B cell (primary cell): Measurements from ENCODE around the gene TMEM9. TPM values are rescaled to one million over a fixed set of nuclear protein-coding genes. Genes with fewer than 3 reads are reported as not detected.

Experiments
- ATAC-seq: fragments of 200-7000 bp; cut with Tn5 transposase; one replicate; pipeline ENCODE4 v1.10.0; 2021; ENCODE audit warnings: low read depth, mild to moderate bottlenecking, moderate number of reproducible peaks, moderate library complexity
- CTCF ChIA-PET: fragments of 350-600 bp; sonication (Branson Sonifier 250); formaldehyde crosslinking; loops from one replicate; lab custom pipeline; 2021; ENCODE audit warnings: antibody characterized with exemption, inconsistent platforms; lab: Charles Lee
- POLR2A ChIA-PET: fragments of 350-600 bp; sonication (Branson Sonifier 250); formaldehyde crosslinking; loops from one replicate; lab custom pipeline; 2021; ENCODE audit warnings: antibody characterized with exemption; lab: Charles Lee
- DNase-seq: peaks from one replicate; pipeline ENCODE4 v3.0.0; 2013
- H2AFZ ChIP-seq: 2 replicates; pipeline ENCODE4 v1.6.1; 2012; ENCODE audit warnings: mild to moderate bottlenecking, low read depth, low read length; ENCODE audit not compliant: insufficient read depth, poor library complexity, severe bottlenecking
- H3K27ac ChIP-seq, 2 donors: 1 replicate in 1 of 2; 2 replicates in 1 of 2; pipeline ENCODE4 v1.5.1; 2012 to 2013; ENCODE audit warnings: low read length in 2 of 2, mild to moderate bottlenecking in 2 of 2, moderate library complexity in 1 of 2
- H3K27me3 ChIP-seq, 4 experiments: fragments of 200-600 bp in 1 of 4; sonication (generic) in 1 of 4; replicated peaks in 1 of 4; 1 replicate in 2 of 4; 2 replicates in 2 of 4; pipeline versions ENCODE4 v1.6.1 to v1.7.0; 2013 to 2016; ENCODE audit warnings: low read length in 3 of 4, mild to moderate bottlenecking in 2 of 4, mixed read lengths in 1 of 4, moderate library complexity in 1 of 4; ENCODE audit not compliant: insufficient read depth in 4 of 4, control insufficient read depth in 3 of 4; ENCODE audit errors: control extremely low read depth in 1 of 4
- H3K36me3 ChIP-seq, 2 experiments: replicated peaks in 1 of 2; 1 replicate in 1 of 2; 2 replicates in 1 of 2; pipeline versions ENCODE4 v1.6.1 to v1.7.1; 2013; ENCODE audit warnings: low read length in 1 of 2; ENCODE audit not compliant: insufficient read depth in 2 of 2, control insufficient read depth in 1 of 2; ENCODE audit errors: control extremely low read depth in 1 of 2, extremely low read depth in 1 of 2
- H3K4me1 ChIP-seq, 2 donors: fragments of 200-600 bp in 1 of 2; sonication (generic) in 1 of 2; 1 replicate in 1 of 2; 2 replicates in 1 of 2; pipeline versions ENCODE4 v1.5.1 to v1.6.1; 2013 to 2017; ENCODE audit warnings: low read length in 2 of 2; ENCODE audit not compliant: control insufficient read depth in 2 of 2, insufficient read depth in 2 of 2
- H3K4me2 ChIP-seq: replicated peaks from 2 replicates; pipeline ENCODE3; 2012; ENCODE audit warnings: mild to moderate bottlenecking, low read depth, low read length; ENCODE audit not compliant: poor library complexity, severe bottlenecking
- H3K4me3 ChIP-seq, 5 experiments: fragments of 200-600 bp in 1 of 5; sonication (generic) in 1 of 5; 1 replicate in 3 of 5; 2 replicates in 2 of 5; pipeline versions ENCODE4 v1.5.1 to v1.7.0; 2011 to 2016; ENCODE audit warnings: low read length in 4 of 5, mild to moderate bottlenecking in 4 of 5, low read depth in 2 of 5, control low read depth in 1 of 5, moderate library complexity in 1 of 5; ENCODE audit not compliant: insufficient read depth in 1 of 5; ENCODE audit errors: control extremely low read depth in 1 of 5, extremely low read depth in 1 of 5
- H3K79me2 ChIP-seq: fragments of 200-600 bp; sonication (generic); one replicate; pipeline ENCODE4 v1.6.0; 2016; ENCODE audit warnings: low read length; ENCODE audit not compliant: control insufficient read depth, insufficient read depth
- H3K9ac ChIP-seq: fragments of 200-600 bp; sonication (generic); 2 replicates; pipeline ENCODE4 v1.6.1; 2017; ENCODE audit warnings: mild to moderate bottlenecking, low read length, moderate library complexity
- H3K9me3 ChIP-seq, 3 donors: one replicate each; pipeline versions ENCODE4 v1.6.1 to v1.7.1; 2013; ENCODE audit warnings: low read length in 2 of 3; ENCODE audit not compliant: control insufficient read depth in 2 of 3, insufficient read depth in 1 of 3; ENCODE audit errors: control extremely low read depth in 1 of 3
- H4K20me1 ChIP-seq: 2 replicates; pipeline ENCODE4 v1.6.0; 2012; ENCODE audit warnings: mild to moderate bottlenecking, low read length; ENCODE audit not compliant: insufficient read depth, control insufficient read depth, poor library complexity, severe bottlenecking
- H3K27ac Mint-ChIP-seq: one replicate; pipeline ENCODE4 v1.8.0; 2021; ENCODE audit warnings: mixed read lengths
- H3K27me3 Mint-ChIP-seq: one replicate; pipeline ENCODE4 v1.8.0; 2021; ENCODE audit warnings: mixed read lengths
- H3K4me1 Mint-ChIP-seq: one replicate; pipeline ENCODE4 v1.8.0; 2021; ENCODE audit warnings: mixed read lengths
- H3K4me3 Mint-ChIP-seq: one replicate; pipeline ENCODE4 v1.8.0; 2021; ENCODE audit warnings: mixed read lengths
- H3K9me3 Mint-ChIP-seq: one replicate; pipeline ENCODE4 v1.8.0; 2022; ENCODE audit warnings: mixed read lengths; ENCODE audit not compliant: insufficient read depth
- CTCF ChIP-seq: fragments of 200-600 bp; IDR thresholded peaks from one replicate; pipeline ENCODE4 v1.8.0; 2022; ENCODE audit warnings: antibody characterized with exemption, mild to moderate bottlenecking
- EZH2 ChIP-seq: IDR thresholded peaks from 2 replicates; pipeline ENCODE4 v1.6.1; 2012; ENCODE audit warnings: borderline replicate concordance, low read depth, mild to moderate bottlenecking, moderate library complexity, low read length; ENCODE audit not compliant: insufficient read depth, poor library complexity, severe bottlenecking
- WGBS: methylation state at CpG from one replicate; pipeline ENCODE4 v1.1.5; 2013; ENCODE audit warnings: missing lambda C conversion rate; ENCODE audit not compliant: insufficient coverage; 5-methylcytosine and 5-hydroxymethylcytosine counted together
- intact Hi-C: fragments of 100-400 bp; cut with micrococcal nuclease; formaldehyde crosslinking; loops from one replicate; pipeline ENCODE4 v1.10.0; 2022
- polyA plus RNA-seq: library from polyadenylated mRNA; depleted of rRNA; stranded (reverse); fragments of >200 nt; gene quantifications from 2 replicates; pipeline ENCODE4 v1.2.3, GENCODE V29; 2012
- total RNA-seq, 2 donors: library from RNA; stranded (reverse); fragments of 120-200 nt in 1 of 2; gene quantifications; 1 replicate in 1 of 2; 2 replicates in 1 of 2; pipeline versions ENCODE4 v1.2.3 to v1.2.4, GENCODE V29; 2013 to 2022

The TMEM9 gene
- total and polyA plus RNA-seq, 2 donors (not counting 1 experiment from before 2014, with no cell fraction given): 23.6 to 29.2 TPM

- Mint-ChIP-seq H3K4me1 (peaks cover 16% of the 10 kb centered on the region), H3K9me3 (no peaks in the 10 kb centered on the region), H3K27me3 (peaks cover 13% of the 10 kb centered on the region), H3K27ac (peak overlapping the region; percentile 77), H3K4me3 (peak overlapping the region; percentile 90)
- Histone ChIP-seq H2AFZ (peak overlapping the region; percentile 93), H3K9me3 (no peaks in the 10 kb centered on the region), H3K79me2 (no peaks in the 10 kb centered on the region), H3K4me3 (peak overlapping the region in 4 of 5 experiments; percentile 43 to 80 (median 62)), H3K36me3 (no peaks in the 10 kb centered on the region), H4K20me1 (no peaks in the 10 kb centered on the region), H3K4me1 (peaks cover 7 to 14% of the 10 kb centered on the region in 2 donors), H3K27me3 (peaks cover 0 to 22% (median 0%) of the 10 kb centered on the region in 4 experiments), H3K27ac (peak overlapping the region in 1 of 2 donors; percentile 20), H3K9ac (peak overlapping the region; percentile 70), H3K4me2 (peak overlapping the region; percentile 90)
- intact Hi-C loops: loop anchor here (1.0 to 5.0 kb wide), 2 partner anchors 16 to 148 kb away; partner anchors contain the start of genes KIF21B and TMEM9
- DNase-seq (peak; percentile 77), ATAC-seq (peak; percentile 99)
- WGBS: 18% methylated on average over 20 of the region's 26 CpGs
- CTCF ChIA-PET: interaction anchor here (0.5 to 1.9 kb wide), 7 partner anchors 15 to 548 kb away, joined by 3 to 6 read pairs (median 4); partner anchors contain the start of gene TMEM9
- POLR2A ChIA-PET: interaction anchor here (0.6 kb wide), 1 partner anchor 1496 kb away, joined by 7 read pairs; no protein-coding TSS in a partner anchor
- TF ChIP-seq CTCF: no peak
These were observed 16.3 kb upstream of the TMEM9 start for GRCh38 chr1:201170533-201171062.

GRCh38 chr1:201169971-201170532, 15.8 kb upstream of the TMEM9 start:
- Histone ChIP-seq H3K9ac (no peak overlapping the region), H3K4me2 (peak overlapping the region; percentile 90), H3K4me1 (peaks cover 7 to 14% of the 10 kb centered on the region in 2 donors), H3K79me2 (no peaks in the 10 kb centered on the region), H3K27me3 (peaks cover 0 to 22% (median 0%) of the 10 kb centered on the region in 4 experiments), H3K36me3 (no peaks in the 10 kb centered on the region), H3K4me3 (peak overlapping the region in 2 of 5 experiments; percentile 43 to 61), H4K20me1 (no peaks in the 10 kb centered on the region), H3K27ac (no peak overlapping the region), H3K9me3 (no peaks in the 10 kb centered on the region), H2AFZ (peak overlapping the region; percentile 93)
- Mint-ChIP-seq H3K27ac (peak overlapping the region; percentile 8), H3K4me3 (peak overlapping the region; percentile 90), H3K9me3 (no peaks in the 10 kb centered on the region), H3K4me1 (peaks cover 16% of the 10 kb centered on the region), H3K27me3 (peaks cover 10% of the 10 kb centered on the region)
- DNase-seq (no peak), ATAC-seq (no peak)
- ChIA-PET POLR2A (interaction anchor here (0.6 to 1.0 kb wide), 2 partner anchors 11 to 16 kb away, joined by 3 to 7 read pairs; partner anchors contain the start of gene TMEM9), CTCF (interaction anchor here (1.4 to 1.9 kb wide), 4 partner anchors 11 to 21 kb away, joined by 5 to 6 read pairs (median 6); partner anchors contain the start of gene TMEM9)
- TF ChIP-seq EZH2: no peak
- no peak for TF ChIP-seq CTCF
- intact Hi-C loops: loop anchor here (1.0 to 5.0 kb wide), 2 partner anchors 16 to 148 kb away; partner anchors contain the start of genes KIF21B and TMEM9
- WGBS: 100% methylated on average over 1 of the region's 2 CpGs
